Panc1 (cell line): ENCODE measurements around the gene MRPS12. TPM values are rescaled to one million over a fixed set of nuclear protein-coding genes. Genes with fewer than 3 reads are reported as not detected.

ENCODE experiments used
- ATAC-seq: fragments of 200-7000 bp; cut with Tn5 transposase; 2 replicates; pipeline ENCODE4 v1.9.1; 2020; ENCODE audit warnings: mild to moderate bottlenecking, moderate library complexity
- BruUV-seq: library from RNA; stranded (reverse); fragments of 400-500 nt; replicated peaks from 2 replicates; lab custom pipeline; 2021; lab: Mats Ljungman, UMichigan
- CTCF ChIA-PET: fragments of 300-600 bp; sonication (Branson Sonifier 250); formaldehyde crosslinking; loops from one replicate; lab custom pipeline; 2022; ENCODE audit warnings: antibody characterized with exemption; lab: Charles Lee
- POLR2A ChIA-PET: fragments of 300-600 bp; sonication (Branson Sonifier 250); formaldehyde crosslinking; loops from one replicate; lab custom pipeline; 2022; ENCODE audit warnings: antibody characterized with exemption; lab: Charles Lee
- DNase-seq: peaks from one replicate; pipeline ENCODE4 v3.0.0-alpha.2; 2010; ENCODE audit warnings: low read depth, low spot score
- H3K27ac ChIP-seq: 2 replicates; pipeline ENCODE4 v1.5.1; 2011; ENCODE audit warnings: mild to moderate bottlenecking, low read length, inconsistent platforms
- H3K27me3 ChIP-seq: fragments of 200-500 bp; sonication (Bioruptor generic); 2 replicates; pipeline ENCODE4 v1.6.0; 2014; ENCODE audit warnings: low read length, inconsistent platforms; ENCODE audit not compliant: control insufficient read depth, insufficient read depth
- H3K36me3 ChIP-seq: fragments of 200-500 bp; sonication (Bioruptor generic); 2 replicates; pipeline ENCODE4 v1.5.1; 2014; ENCODE audit warnings: inconsistent platforms, mild to moderate bottlenecking, low read length, moderate library complexity; ENCODE audit not compliant: control insufficient read depth, insufficient read depth
- H3K4me1 ChIP-seq: 2 replicates; pipeline ENCODE4 v1.5.1; 2011; ENCODE audit warnings: inconsistent platforms, mild to moderate bottlenecking, low read length, moderate library complexity; ENCODE audit not compliant: control insufficient read depth, insufficient read depth
- H3K4me3 ChIP-seq, 2 experiments: 2 replicates each; pipeline ENCODE4 v1.5.1; 2011 to 2012; ENCODE audit warnings: low read depth in 2 of 2, low read length in 2 of 2, mild to moderate bottlenecking in 2 of 2, inconsistent platforms in 1 of 2, moderate library complexity in 1 of 2
- H3K9me3 ChIP-seq: fragments of 200-500 bp; sonication (Bioruptor generic); 2 replicates; pipeline ENCODE4 v1.5.1; 2014; ENCODE audit warnings: low read depth, mild to moderate bottlenecking, inconsistent platforms, low read length, moderate library complexity; ENCODE audit not compliant: control insufficient read depth, insufficient read depth
- POLR2AphosphoS5 ChIP-seq: IDR thresholded peaks from 2 replicates; pipeline ENCODE4 v1.6.1; 2012; ENCODE audit warnings: mild to moderate bottlenecking, low read depth, low read length, moderate library complexity
- SIN3A ChIP-seq: IDR thresholded peaks from 2 replicates; pipeline ENCODE4 v1.6.1; 2012; ENCODE audit warnings: low read depth, mild to moderate bottlenecking, low read length, moderate library complexity, borderline replicate concordance; ENCODE audit not compliant: insufficient read depth
- TCF7L2 ChIP-seq: IDR thresholded peaks from 2 replicates; pipeline ENCODE4 v1.6.1; 2011; ENCODE audit warnings: mild to moderate bottlenecking, low read depth, low read length, inconsistent platforms
- in situ Hi-C: cut with HindIII; loops from 2 replicates; pipeline ENCODE4 v1.10.0; 2016; ENCODE audit warnings: low sequenced_read_pairs, low pct_unique_long_range_greater_than_20kb
- intact Hi-C: fragments of 100-400 bp; cut with micrococcal nuclease; formaldehyde crosslinking; loops from one replicate; pipeline ENCODE4 v1.10.0; 2022; ENCODE audit not compliant: unreplicated experiment
- total RNA-seq: library from RNA; stranded (reverse); gene quantifications from one replicate; pipeline ENCODE4 v1.2.1, GENCODE V29; 2021; ENCODE audit not compliant: unreplicated experiment
- TF ChIP-seq, protein P1 (sequence below), 2 experiments: IDR thresholded peaks; 2 replicates each; pipeline ENCODE4 v1.6.1; 2011 to 2012; ENCODE audit warnings: low read depth in 2 of 2, control low read depth in 1 of 2, low read length in 1 of 2, mild to moderate bottlenecking in 1 of 2, moderate library complexity in 1 of 2; ENCODE audit not compliant: insufficient read depth in 1 of 2
- TF ChIP-seq, protein P2 (sequence below): fragments of 450-650 bp; IDR thresholded peaks from 2 replicates; pipeline ENCODE4 v1.5.1; 2017; ENCODE audit warnings: mild to moderate bottlenecking

Gene MRPS12
- total RNA-seq, 1 experiment from 2014 or later, result 511 TPM

DNA sequence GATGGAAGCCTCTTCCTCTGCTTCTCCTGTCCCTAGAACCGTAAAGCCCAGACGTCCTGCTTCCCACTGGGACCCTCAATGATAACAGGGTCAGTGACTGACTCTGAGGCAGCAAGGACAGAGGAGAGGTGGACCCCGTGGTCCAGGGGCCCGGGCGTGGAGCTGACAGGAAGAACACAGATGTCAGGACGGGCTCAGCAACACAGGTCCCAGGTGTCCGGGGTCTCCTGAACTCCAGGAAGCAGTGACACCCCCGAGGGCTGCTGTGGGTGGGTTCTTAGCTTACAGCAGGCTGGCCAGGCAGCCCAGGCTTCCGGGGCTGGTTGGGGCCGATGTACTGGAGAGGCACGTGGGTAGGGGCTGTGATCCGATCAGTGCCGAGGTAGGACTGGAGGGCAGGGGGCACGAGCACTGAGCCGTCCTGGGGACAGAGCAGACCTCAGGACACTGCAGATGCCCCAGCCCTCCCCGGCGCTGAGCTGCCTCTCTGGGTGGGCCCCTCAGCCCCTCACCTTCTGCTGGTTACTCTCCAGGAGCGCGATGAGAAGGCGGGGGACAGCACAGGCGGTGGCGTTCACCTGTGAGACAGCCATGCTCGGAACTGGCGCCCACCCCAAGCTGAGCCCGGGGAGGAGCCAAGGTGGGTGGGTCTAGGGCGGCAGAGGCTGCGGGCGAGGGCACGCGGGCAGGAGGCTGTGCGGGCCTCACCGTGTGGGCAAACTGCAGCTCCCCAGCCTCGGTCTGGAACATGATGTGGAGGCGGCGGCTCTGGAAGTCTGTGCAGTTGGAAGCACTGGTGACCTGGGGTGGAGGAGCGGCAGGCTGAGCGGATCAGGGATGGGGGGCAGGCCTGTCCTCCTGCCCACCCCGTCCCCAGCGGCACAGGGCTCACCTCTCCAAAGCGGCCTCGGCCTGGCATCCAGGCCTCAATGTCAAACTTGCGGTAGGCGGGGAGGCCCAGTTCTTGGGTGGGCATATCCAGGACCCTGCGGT, 15.1 kb upstream of the MRPS12 start:
- in situ Hi-C loops (no loop called here), intact Hi-C loops (no loop called here)
- CTCF ChIA-PET, result interaction anchor here (0.7 to 1.0 kb wide), 2 partner anchors 52 to 65 kb away, joined by 3 read pairs; no protein-coding TSS in a partner anchor
- H3K36me3 ChIP-seq, result no peaks in the 10 kb centered on the region
- no peak for TF ChIP-seq TCF7L2
- TF ChIP-seq POLR2AphosphoS5, result no peak
- TF ChIP-seq, protein P1, sequence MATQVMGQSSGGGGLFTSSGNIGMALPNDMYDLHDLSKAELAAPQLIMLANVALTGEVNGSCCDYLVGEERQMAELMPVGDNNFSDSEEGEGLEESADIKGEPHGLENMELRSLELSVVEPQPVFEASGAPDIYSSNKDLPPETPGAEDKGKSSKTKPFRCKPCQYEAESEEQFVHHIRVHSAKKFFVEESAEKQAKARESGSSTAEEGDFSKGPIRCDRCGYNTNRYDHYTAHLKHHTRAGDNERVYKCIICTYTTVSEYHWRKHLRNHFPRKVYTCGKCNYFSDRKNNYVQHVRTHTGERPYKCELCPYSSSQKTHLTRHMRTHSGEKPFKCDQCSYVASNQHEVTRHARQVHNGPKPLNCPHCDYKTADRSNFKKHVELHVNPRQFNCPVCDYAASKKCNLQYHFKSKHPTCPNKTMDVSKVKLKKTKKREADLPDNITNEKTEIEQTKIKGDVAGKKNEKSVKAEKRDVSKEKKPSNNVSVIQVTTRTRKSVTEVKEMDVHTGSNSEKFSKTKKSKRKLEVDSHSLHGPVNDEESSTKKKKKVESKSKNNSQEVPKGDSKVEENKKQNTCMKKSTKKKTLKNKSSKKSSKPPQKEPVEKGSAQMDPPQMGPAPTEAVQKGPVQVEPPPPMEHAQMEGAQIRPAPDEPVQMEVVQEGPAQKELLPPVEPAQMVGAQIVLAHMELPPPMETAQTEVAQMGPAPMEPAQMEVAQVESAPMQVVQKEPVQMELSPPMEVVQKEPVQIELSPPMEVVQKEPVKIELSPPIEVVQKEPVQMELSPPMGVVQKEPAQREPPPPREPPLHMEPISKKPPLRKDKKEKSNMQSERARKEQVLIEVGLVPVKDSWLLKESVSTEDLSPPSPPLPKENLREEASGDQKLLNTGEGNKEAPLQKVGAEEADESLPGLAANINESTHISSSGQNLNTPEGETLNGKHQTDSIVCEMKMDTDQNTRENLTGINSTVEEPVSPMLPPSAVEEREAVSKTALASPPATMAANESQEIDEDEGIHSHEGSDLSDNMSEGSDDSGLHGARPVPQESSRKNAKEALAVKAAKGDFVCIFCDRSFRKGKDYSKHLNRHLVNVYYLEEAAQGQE (IDR thresholded peaks at IDR 0.05; ENCODE audit: insufficient read depth in 1 of 2, low read depth in 2 of 2, low read length in 1 of 2), result no peak
- no peak for TF ChIP-seq SIN3A
- TF ChIP-seq, protein P2, sequence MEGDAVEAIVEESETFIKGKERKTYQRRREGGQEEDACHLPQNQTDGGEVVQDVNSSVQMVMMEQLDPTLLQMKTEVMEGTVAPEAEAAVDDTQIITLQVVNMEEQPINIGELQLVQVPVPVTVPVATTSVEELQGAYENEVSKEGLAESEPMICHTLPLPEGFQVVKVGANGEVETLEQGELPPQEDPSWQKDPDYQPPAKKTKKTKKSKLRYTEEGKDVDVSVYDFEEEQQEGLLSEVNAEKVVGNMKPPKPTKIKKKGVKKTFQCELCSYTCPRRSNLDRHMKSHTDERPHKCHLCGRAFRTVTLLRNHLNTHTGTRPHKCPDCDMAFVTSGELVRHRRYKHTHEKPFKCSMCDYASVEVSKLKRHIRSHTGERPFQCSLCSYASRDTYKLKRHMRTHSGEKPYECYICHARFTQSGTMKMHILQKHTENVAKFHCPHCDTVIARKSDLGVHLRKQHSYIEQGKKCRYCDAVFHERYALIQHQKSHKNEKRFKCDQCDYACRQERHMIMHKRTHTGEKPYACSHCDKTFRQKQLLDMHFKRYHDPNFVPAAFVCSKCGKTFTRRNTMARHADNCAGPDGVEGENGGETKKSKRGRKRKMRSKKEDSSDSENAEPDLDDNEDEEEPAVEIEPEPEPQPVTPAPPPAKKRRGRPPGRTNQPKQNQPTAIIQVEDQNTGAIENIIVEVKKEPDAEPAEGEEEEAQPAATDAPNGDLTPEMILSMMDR, result no peak
- H3K27ac ChIP-seq, result no peak overlapping the region
- POLR2A ChIA-PET, result interaction anchor here (0.5 to 1.5 kb wide), 5 partner anchors 10 to 71 kb away, joined by 3 to 5 read pairs (median 4); partner anchors contain the start of genes MRPS12 and SARS2
- peaks cover 11% of the 10 kb centered on the region for H3K4me1 ChIP-seq
- no peaks in the 10 kb centered on the region for H3K27me3 ChIP-seq
- no peaks in the 10 kb centered on the region for H3K9me3 ChIP-seq
- H3K4me3 ChIP-seq, result no peak overlapping the region
- BruUV-seq, result no TSS peak
- DNase-seq (no peak), ATAC-seq (no peak)

GRCh38 chr19:38917516-38917915, 13.2 kb upstream of the MRPS12 start:
- no TSS peak for BruUV-seq
- CTCF ChIA-PET, result interaction anchor here (0.5 to 1.8 kb wide), 6 partner anchors 17 to 185 kb away, joined by 3 to 10 read pairs (median 6); partner anchors contain the start of gene NFKBIB
- in situ Hi-C loops, result no loop called here
- ATAC-seq, result peak; percentile 23
- intact Hi-C loops, result no loop called here
- POLR2A ChIA-PET, result no interaction called here
- H3K36me3 ChIP-seq, result no peaks in the 10 kb centered on the region
- no peaks in the 10 kb centered on the region for H3K27me3 ChIP-seq
- H3K9me3 ChIP-seq, result no peaks in the 10 kb centered on the region
- TF ChIP-seq, protein P2, result no peak
- 0 out of 2 replicates have a peak, but pooled peaks have one; percentile 2 for TF ChIP-seq POLR2AphosphoS5
- peaks cover 11% of the 10 kb centered on the region for H3K4me1 ChIP-seq
- no peak for DNase-seq
- peak overlapping the region; percentile 0; the same call in 1 of the 2 replicates for H3K27ac ChIP-seq
- no peak overlapping the region for H3K4me3 ChIP-seq
